ENCODE measurements around the gene ADCY7.
A peak's percentile ranks its signal among the peaks of the same experiment; 100 is the strongest.

ADCY7 gene

GRCh38 chr16:50301626-50302471 is 35.5 kb downstream of the ADCY7 start:
- H3K23ac ChIP-seq (ENCODE audit: low read length), result no peak overlapping the region
- DNase-seq, result peak; percentile 90
- WGBS (ENCODE audit: extremely low coverage, insufficient coverage, insufficient read length), result no CpG with 5 or more reads among the region's 21 CpGs

GRCh38 chr16:50302472-50303005 is 36.2 kb downstream of the ADCY7 start:
- Histone ChIP-seq H3K9me3 (ENCODE audit: insufficient read depth, low read depth, low read length) (peaks cover 3% of the 10 kb centered on the region), H3K27ac (ENCODE audit: low read depth, low read length) (no peak overlapping the region), H3K79me2 (ENCODE audit: control insufficient read depth, insufficient read depth, low read length, poor library complexity) (peaks cover 4% of the 10 kb centered on the region), H3K9ac (ENCODE audit: low read length) (no peak overlapping the region), H3K4me2 (ENCODE audit: low read length) (no peak overlapping the region), H2AK5ac (ENCODE audit: low read length) (no peak overlapping the region), H3K27me3 (ENCODE audit: insufficient read depth, low read length) (no peaks in the 10 kb centered on the region), H3K79me1 (ENCODE audit: low read length) (peaks cover 13% of the 10 kb centered on the region), H3K14ac (ENCODE audit: low read length) (no peak overlapping the region), H2BK120ac (ENCODE audit: insufficient read depth, low read length, poor library complexity) (no peak overlapping the region), H3K36me3 (ENCODE audit: control insufficient read depth in 1 of 2, insufficient read depth in 2 of 2, low read length in 2 of 2) (no peaks in the 10 kb centered on the region), H2BK5ac (ENCODE audit: low read depth, low read length, poor library complexity) (no peak overlapping the region), H3K4ac (ENCODE audit: low read depth, low read length) (no peak overlapping the region), H3K23ac (ENCODE audit: low read length) (no peak overlapping the region), H2AFZ (ENCODE audit: insufficient read depth, low read length, poor library complexity) (no peak overlapping the region), H3K4me3 (ENCODE audit: low read depth, low read length) (no peak overlapping the region), H4K91ac (ENCODE audit: low read depth, low read length) (peak overlapping the region; percentile 86), H3K4me1 (ENCODE audit: control insufficient read depth in 1 of 2, insufficient read depth in 2 of 2, low read length in 2 of 2) (peaks cover 19 to 26% of the 10 kb centered on the region in 2 experiments), H4K12ac (ENCODE audit: low read depth, low read length) (no peak overlapping the region), H4K8ac (ENCODE audit: low read depth, low read length) (no peak overlapping the region), H2BK12ac (ENCODE audit: low read length) (no peak overlapping the region), H3K18ac (ENCODE audit: low read length) (no peak overlapping the region)
- DNase-seq, result no peak
- no CpG with 5 or more reads among the region's 15 CpGs for WGBS (ENCODE audit: extremely low coverage, insufficient coverage, insufficient read length)

More at GRCh38 chr16:50301626-50302471, 35.5 kb downstream of the ADCY7 start:
- Histone ChIP-seq H4K12ac (ENCODE audit: low read depth, low read length) (peak overlapping the region; percentile 22), H3K36me3 (ENCODE audit: control insufficient read depth in 1 of 2, insufficient read depth in 2 of 2, low read length in 2 of 2) (no peaks in the 10 kb centered on the region), H3K4me1 (ENCODE audit: control insufficient read depth in 1 of 2, insufficient read depth in 2 of 2, low read length in 2 of 2) (peaks cover 19 to 26% of the 10 kb centered on the region in 2 experiments), H3K27me3 (ENCODE audit: insufficient read depth, low read length) (no peaks in the 10 kb centered on the region), H2AFZ (ENCODE audit: insufficient read depth, low read length, poor library complexity) (no peak overlapping the region), H2BK12ac (ENCODE audit: low read length) (peak overlapping the region; percentile 53), H3K4me2 (ENCODE audit: low read length) (no peak overlapping the region), H4K8ac (ENCODE audit: low read depth, low read length) (peak overlapping the region; percentile 39), H3K14ac (ENCODE audit: low read length) (peak overlapping the region; percentile 56), H3K79me2 (ENCODE audit: control insufficient read depth, insufficient read depth, low read length, poor library complexity) (peaks cover 4% of the 10 kb centered on the region), H2AK5ac (ENCODE audit: low read length) (peak overlapping the region; percentile 41), H3K18ac (ENCODE audit: low read length) (peak overlapping the region; percentile 16), H3K79me1 (ENCODE audit: low read length) (peaks cover 13% of the 10 kb centered on the region), H3K4me3 (ENCODE audit: low read depth, low read length) (no peak overlapping the region), H2BK120ac (ENCODE audit: insufficient read depth, low read length, poor library complexity) (peak overlapping the region; percentile 84), H3K4ac (ENCODE audit: low read depth, low read length) (no peak overlapping the region), H3K9ac (ENCODE audit: low read length) (no peak overlapping the region), H3K9me3 (ENCODE audit: insufficient read depth, low read depth, low read length) (peaks cover 3% of the 10 kb centered on the region), H2BK5ac (ENCODE audit: low read depth, low read length, poor library complexity) (peak overlapping the region; percentile 80), H3K27ac (ENCODE audit: low read depth, low read length) (peak overlapping the region; percentile 64), H4K91ac (ENCODE audit: low read depth, low read length) (peak overlapping the region; percentile 96)

GRCh38 chr16:50303041-50303604 is 36.8 kb downstream of the ADCY7 start:
- H3K27ac ChIP-seq (ENCODE audit: low read depth, low read length), result no peak overlapping the region
- H3K4me1 ChIP-seq (ENCODE audit: control insufficient read depth in 1 of 2, insufficient read depth in 2 of 2, low read length in 2 of 2), result peaks cover 19 to 26% of the 10 kb centered on the region in 2 experiments
- H3K36me3 ChIP-seq (ENCODE audit: control insufficient read depth in 1 of 2, insufficient read depth in 2 of 2, low read length in 2 of 2), result no peaks in the 10 kb centered on the region
- no peak overlapping the region for H4K12ac ChIP-seq (ENCODE audit: low read depth, low read length)
- H2AFZ ChIP-seq (ENCODE audit: insufficient read depth, low read length, poor library complexity), result no peak overlapping the region
- H2AK5ac ChIP-seq (ENCODE audit: low read length), result no peak overlapping the region
- H3K4ac ChIP-seq (ENCODE audit: low read depth, low read length), result peak overlapping the region; percentile 12
- H3K4me3 ChIP-seq (ENCODE audit: low read depth, low read length), result no peak overlapping the region
- H3K9me3 ChIP-seq (ENCODE audit: insufficient read depth, low read depth, low read length), result peaks cover 3% of the 10 kb centered on the region
- peak overlapping the region; percentile 63 for H4K91ac ChIP-seq (ENCODE audit: low read depth, low read length)
- no peak overlapping the region for H2BK12ac ChIP-seq (ENCODE audit: low read length)
- no CpG with 5 or more reads among the region's 11 CpGs for WGBS (ENCODE audit: extremely low coverage, insufficient coverage, insufficient read length)
- peaks cover 4% of the 10 kb centered on the region for H3K79me2 ChIP-seq (ENCODE audit: control insufficient read depth, insufficient read depth, low read length, poor library complexity)
- H2BK5ac ChIP-seq (ENCODE audit: low read depth, low read length, poor library complexity), result no peak overlapping the region
- peak; percentile 39 to 66 for DNase-seq
- H3K23ac ChIP-seq (ENCODE audit: low read length), result no peak overlapping the region
- H3K9ac ChIP-seq (ENCODE audit: low read length), result no peak overlapping the region
- H3K4me2 ChIP-seq (ENCODE audit: low read length), result no peak overlapping the region
- H3K18ac ChIP-seq (ENCODE audit: low read length), result no peak overlapping the region
- peak overlapping the region; percentile 10 for H2BK120ac ChIP-seq (ENCODE audit: insufficient read depth, low read length, poor library complexity)
- H3K14ac ChIP-seq (ENCODE audit: low read length), result no peak overlapping the region
- H4K8ac ChIP-seq (ENCODE audit: low read depth, low read length), result no peak overlapping the region
- peaks cover 13% of the 10 kb centered on the region for H3K79me1 ChIP-seq (ENCODE audit: low read length)
- H3K27me3 ChIP-seq (ENCODE audit: insufficient read depth, low read length), result no peaks in the 10 kb centered on the region

- Histone ChIP-seq H4K12ac (ENCODE audit: low read depth, low read length) (no peak overlapping the region), H4K8ac (ENCODE audit: low read depth, low read length) (no peak overlapping the region), H4K91ac (ENCODE audit: low read depth, low read length) (peak overlapping the region; percentile 63), H3K27me3 (ENCODE audit: insufficient read depth, low read length) (no peaks in the 10 kb centered on the region), H2BK5ac (ENCODE audit: low read depth, low read length, poor library complexity) (no peak overlapping the region), H2BK12ac (ENCODE audit: low read length) (peak overlapping the region; percentile 24), H3K14ac (ENCODE audit: low read length) (peak overlapping the region; percentile 16), H3K9ac (ENCODE audit: low read length) (no peak overlapping the region), H3K79me1 (ENCODE audit: low read length) (peaks cover 13% of the 10 kb centered on the region), H3K27ac (ENCODE audit: low read depth, low read length) (no peak overlapping the region), H3K4me2 (ENCODE audit: low read length) (no peak overlapping the region), H3K4me1 (ENCODE audit: control insufficient read depth in 1 of 2, insufficient read depth in 2 of 2, low read length in 2 of 2) (peaks cover 19 to 26% of the 10 kb centered on the region in 2 experiments), H3K18ac (ENCODE audit: low read length) (no peak overlapping the region), H3K4ac (ENCODE audit: low read depth, low read length) (peak overlapping the region; percentile 12), H3K23ac (ENCODE audit: low read length) (no peak overlapping the region), H3K36me3 (ENCODE audit: control insufficient read depth in 1 of 2, insufficient read depth in 2 of 2, low read length in 2 of 2) (no peaks in the 10 kb centered on the region), H2AK5ac (ENCODE audit: low read length) (peak overlapping the region; percentile 85), H2AFZ (ENCODE audit: insufficient read depth, low read length, poor library complexity) (no peak overlapping the region), H3K79me2 (ENCODE audit: control insufficient read depth, insufficient read depth, low read length, poor library complexity) (peaks cover 4% of the 10 kb centered on the region), H2BK120ac (ENCODE audit: insufficient read depth, low read length, poor library complexity) (no peak overlapping the region), H3K4me3 (ENCODE audit: low read depth, low read length) (no peak overlapping the region), H3K9me3 (ENCODE audit: insufficient read depth, low read depth, low read length) (peaks cover 3% of the 10 kb centered on the region)
- WGBS (ENCODE audit: extremely low coverage, insufficient coverage, insufficient read length), result no CpG with 5 or more reads among the region's 33 CpGs
- no peak for DNase-seq
Measured at GRCh38 chr16:50303605-50304466, 37.5 kb downstream of the ADCY7 start.

Data from trophoblast cell (in vitro differentiated cells and primary cell).